Spinal cord (tissue), 10 donors: ENCODE data around the gene MARCHF11. TPM values are rescaled to one million over a fixed set of nuclear protein-coding genes. Genes with fewer than 3 reads are reported as not detected.

Experiments used
- DNase-seq, 6 donors: peaks; one replicate each; pipeline versions ENCODE4 v3.0.0 to v3.0.0-alpha.2; 2013 to 2015; ENCODE audit warnings: low spot score in 6 of 6, low read depth in 4 of 6
- H3K27ac ChIP-seq: one replicate; pipeline ENCODE4 v1.5.1; 2013; ENCODE audit warnings: low read depth, low read length, control low read depth
- H3K27me3 ChIP-seq: one replicate; pipeline ENCODE4 v1.6.1; 2013; ENCODE audit warnings: low read length; ENCODE audit not compliant: control insufficient read depth, insufficient read depth
- H3K36me3 ChIP-seq: one replicate; pipeline ENCODE4 v1.6.1; 2013; ENCODE audit warnings: low read length; ENCODE audit not compliant: control insufficient read depth, insufficient read depth
- H3K4me1 ChIP-seq: one replicate; pipeline ENCODE4 v1.6.1; 2013; ENCODE audit warnings: low read length; ENCODE audit not compliant: control insufficient read depth, insufficient read depth
- H3K4me3 ChIP-seq: one replicate; pipeline ENCODE4 v1.5.1; 2013; ENCODE audit warnings: low read depth, low read length, control low read depth
- H3K9me3 ChIP-seq: one replicate; pipeline ENCODE4 v1.6.1; 2013; ENCODE audit warnings: low read length; ENCODE audit not compliant: control insufficient read depth, insufficient read depth
- WGBS: methylation state at CpG from one replicate; pipeline ENCODE4 v1.1.5; 2013; ENCODE audit warnings: missing lambda C conversion rate; ENCODE audit not compliant: insufficient coverage; 5-methylcytosine and 5-hydroxymethylcytosine counted together
- polyA plus RNA-seq, 2 donors: library from polyadenylated mRNA; unstranded; fragments of 120-200 nt; gene quantifications; one replicate each; pipeline ENCODE4 v1.2.1, GENCODE V29; 2013; ENCODE audit not compliant: insufficient read length in 2 of 2
- total RNA-seq, 2 donors: library from RNA; depleted of rRNA in 1 of 2; stranded (reverse); fragments of 120-200 nt in 1 of 2; fragments of >200 nt in 1 of 2; gene quantifications; one replicate each; pipeline versions ENCODE4 v1.2.3 to v1.2.4, GENCODE V29; 2013 to 2014
- donor health status: healthy.

Gene MARCHF11
- total and polyA plus RNA-seq, 4 donors, result 1.8 to 16.5 (median 9.1) TPM

DNA sequence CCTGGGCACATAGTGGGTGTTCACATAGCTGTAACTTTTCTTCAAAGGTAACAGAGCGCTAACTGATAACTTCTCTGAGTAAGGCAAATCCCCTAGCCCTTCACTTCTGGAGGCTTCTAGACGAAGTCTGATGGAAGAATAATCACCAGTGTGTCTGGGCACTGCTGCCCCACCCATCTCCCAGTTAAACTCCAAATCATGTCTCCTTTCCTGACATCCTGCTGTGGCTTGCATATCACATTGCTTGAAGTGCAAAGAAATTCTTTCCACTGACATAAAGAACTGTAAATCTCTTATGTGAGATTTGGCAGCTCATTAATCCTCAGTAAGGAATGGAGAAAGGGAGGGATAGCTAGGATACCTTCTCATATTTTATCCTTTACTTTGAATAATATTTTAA is 74.6 kb downstream of the MARCHF11 start:
- peak in 1 of 6 donors; percentile 16 for DNase-seq
- Histone ChIP-seq H3K4me3 (no peak overlapping the region), H3K27ac (no peak overlapping the region), H3K9me3 (no peaks in the 10 kb centered on the region), H3K27me3 (no peaks in the 10 kb centered on the region), H3K4me1 (no peaks in the 10 kb centered on the region), H3K36me3 (no peaks in the 10 kb centered on the region)
- WGBS, result 100% methylated on average over 1 of the region's 2 CpGs

DNA sequence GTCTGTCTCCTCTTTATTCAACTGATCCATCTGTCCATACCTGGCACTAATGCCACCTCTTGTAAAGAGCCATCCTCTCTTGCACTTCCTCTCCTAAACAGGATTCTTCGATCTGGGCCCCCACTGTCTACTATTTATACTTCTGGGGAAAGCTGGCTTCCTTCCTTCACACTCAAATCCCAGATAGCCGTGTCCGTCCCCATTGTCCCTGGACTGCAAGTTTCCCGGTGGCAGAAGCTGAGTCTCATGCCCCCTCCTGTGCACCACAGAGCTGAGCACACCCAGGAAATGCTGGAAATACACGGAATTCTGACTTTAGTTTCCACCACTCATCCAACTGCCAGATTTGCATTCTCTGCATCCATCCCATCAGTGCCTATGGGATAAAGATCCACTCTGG is 84.0 kb downstream of the MARCHF11 start:
- H3K4me1 ChIP-seq, result no peaks in the 10 kb centered on the region
- 43% methylated on average over 5 of the region's 5 CpGs for WGBS
- H3K36me3 ChIP-seq, result no peaks in the 10 kb centered on the region
- H3K9me3 ChIP-seq, result no peaks in the 10 kb centered on the region
- DNase-seq, result no peak
- H3K4me3 ChIP-seq, result no peak overlapping the region
- H3K27me3 ChIP-seq, result no peaks in the 10 kb centered on the region
- H3K27ac ChIP-seq, result no peak overlapping the region

DNA sequence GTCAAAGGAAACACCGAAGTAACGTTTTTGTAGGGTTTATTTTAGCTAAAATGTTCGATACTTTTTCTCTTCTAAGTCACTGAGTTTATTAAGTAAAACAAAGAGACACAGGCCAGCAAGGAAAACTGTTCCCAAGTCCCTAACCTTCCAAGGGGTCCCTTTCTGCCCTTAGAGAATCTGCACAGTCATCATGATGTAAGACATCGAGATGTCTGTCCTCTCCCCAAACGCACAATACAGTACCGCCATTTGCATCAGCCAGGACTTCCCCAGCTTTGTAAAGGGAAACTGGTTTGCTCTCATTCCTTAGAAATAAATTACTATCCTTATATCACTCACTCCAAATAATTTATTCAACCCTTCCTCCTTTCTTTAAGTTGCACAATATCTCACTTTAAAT is 89.3 kb downstream of the MARCHF11 start:
- Histone ChIP-seq H3K9me3 (no peaks in the 10 kb centered on the region), H3K4me3 (no peak overlapping the region), H3K27me3 (no peaks in the 10 kb centered on the region), H3K4me1 (no peaks in the 10 kb centered on the region), H3K36me3 (no peaks in the 10 kb centered on the region), H3K27ac (no peak overlapping the region)
- 80% methylated on average over 1 of the region's 6 CpGs for WGBS
- DNase-seq, result no peak

DNA sequence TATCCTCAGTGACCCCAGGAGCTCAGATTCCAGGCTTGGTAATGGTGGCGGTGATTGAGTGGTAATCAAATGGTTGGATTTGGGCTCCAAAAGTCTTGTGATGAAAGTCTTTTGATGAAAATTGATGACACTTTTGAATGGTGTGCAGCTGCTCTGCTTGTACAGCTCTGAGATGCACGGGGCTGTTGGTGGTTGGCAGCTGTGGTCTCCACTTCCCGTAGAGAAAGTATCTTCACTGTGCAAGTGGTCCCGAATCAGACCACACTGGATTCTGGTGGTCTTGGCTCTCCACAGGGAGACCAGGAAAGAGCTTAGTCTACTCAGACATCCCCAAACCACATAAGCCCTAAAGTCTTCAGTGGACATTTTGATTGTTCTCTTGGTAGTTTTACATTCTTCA is 96.6 kb downstream of the MARCHF11 start:
- DNase-seq, result no peak
- Histone ChIP-seq H3K4me1 (no peaks in the 10 kb centered on the region), H3K27ac (no peak overlapping the region), H3K27me3 (no peaks in the 10 kb centered on the region), H3K9me3 (no peaks in the 10 kb centered on the region), H3K4me3 (no peak overlapping the region), H3K36me3 (no peaks in the 10 kb centered on the region)
- WGBS, result 82% methylated on average over 3 of the region's 4 CpGs

DNA sequence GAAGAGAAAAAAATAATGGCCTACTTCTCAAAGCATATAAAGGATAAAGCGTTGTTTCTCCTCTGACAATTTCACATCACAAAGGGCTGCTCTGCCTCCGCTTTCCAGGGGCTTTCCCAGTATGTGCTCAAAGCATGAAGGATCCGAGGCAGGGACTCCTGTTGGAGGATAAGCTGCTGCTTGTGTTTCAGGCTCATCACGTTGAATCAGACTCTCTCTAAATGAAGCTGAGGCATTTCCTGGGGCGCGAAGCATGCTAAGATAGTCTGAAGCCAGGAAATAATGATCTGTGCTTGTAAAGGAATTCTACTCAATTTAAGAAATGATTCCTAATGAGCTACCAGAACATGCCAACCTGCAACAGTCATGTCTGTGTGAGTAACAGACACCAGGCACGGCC is 97.5 kb downstream of the MARCHF11 start:
- 47% methylated on average over 3 of the region's 7 CpGs for WGBS
- Histone ChIP-seq H3K27me3 (no peaks in the 10 kb centered on the region), H3K36me3 (no peaks in the 10 kb centered on the region), H3K4me1 (no peaks in the 10 kb centered on the region), H3K9me3 (no peaks in the 10 kb centered on the region), H3K4me3 (no peak overlapping the region), H3K27ac (no peak overlapping the region)
- DNase-seq, result peak in 1 of 6 donors; percentile 59

DNA sequence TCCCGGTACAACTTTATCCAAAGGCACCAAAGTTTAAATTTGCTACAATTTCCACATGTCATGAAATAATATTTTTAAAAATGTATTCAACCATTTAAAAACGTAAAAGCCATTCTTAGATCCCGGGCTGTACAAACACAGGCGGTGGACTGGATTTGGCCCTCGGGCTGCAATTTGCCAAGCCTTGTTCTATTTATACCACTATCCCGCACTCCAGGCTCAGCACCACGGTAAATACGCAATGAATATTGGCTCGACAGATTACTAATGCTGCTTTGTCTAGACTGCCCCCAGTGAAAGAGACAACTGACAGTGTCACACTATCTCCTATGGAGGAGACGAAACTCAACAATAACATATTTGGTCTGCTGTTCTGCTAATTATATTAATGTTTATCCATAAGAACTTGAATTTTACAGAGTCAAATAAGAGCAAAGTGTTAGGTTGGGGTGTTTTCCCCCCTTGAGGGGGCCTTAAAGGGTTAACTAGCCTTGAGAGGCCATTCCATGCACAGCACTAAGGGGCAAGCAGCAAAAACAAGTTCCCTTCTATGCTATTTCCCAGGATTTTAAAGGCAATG is 98.1 kb downstream of the MARCHF11 start:
- WGBS, result 83% methylated on average over 3 of the region's 10 CpGs
- H3K9me3 ChIP-seq, result no peaks in the 10 kb centered on the region
- no peaks in the 10 kb centered on the region for H3K27me3 ChIP-seq
- DNase-seq, result no peak
- no peaks in the 10 kb centered on the region for H3K4me1 ChIP-seq
- H3K4me3 ChIP-seq, result no peak overlapping the region
- no peak overlapping the region for H3K27ac ChIP-seq
- no peaks in the 10 kb centered on the region for H3K36me3 ChIP-seq

DNA sequence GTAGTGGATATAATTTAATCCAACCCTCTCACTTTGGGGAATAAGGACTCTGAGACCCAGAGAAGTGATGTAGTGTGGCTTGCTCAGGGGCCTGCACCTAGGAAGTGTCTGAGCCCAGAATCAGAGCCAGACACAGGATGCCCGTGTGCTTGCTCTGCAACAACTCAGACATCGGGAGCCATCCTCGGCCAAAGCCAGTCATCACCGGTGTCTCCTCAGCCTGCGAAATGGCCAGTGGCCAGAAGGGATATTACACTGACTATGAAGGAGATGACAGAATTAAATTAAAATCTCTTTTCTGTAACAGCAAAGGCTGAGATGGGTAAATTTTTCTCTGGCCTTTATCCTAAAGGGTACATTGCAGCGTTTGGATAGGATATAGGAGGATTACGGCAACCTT is 102.9 kb downstream of the MARCHF11 start:
- Histone ChIP-seq H3K9me3 (no peaks in the 10 kb centered on the region), H3K4me3 (no peak overlapping the region), H3K27ac (no peak overlapping the region), H3K27me3 (no peaks in the 10 kb centered on the region), H3K36me3 (no peaks in the 10 kb centered on the region), H3K4me1 (no peaks in the 10 kb centered on the region)
- DNase-seq, result no peak
- 100% methylated on average over 1 of the region's 7 CpGs for WGBS

DNA sequence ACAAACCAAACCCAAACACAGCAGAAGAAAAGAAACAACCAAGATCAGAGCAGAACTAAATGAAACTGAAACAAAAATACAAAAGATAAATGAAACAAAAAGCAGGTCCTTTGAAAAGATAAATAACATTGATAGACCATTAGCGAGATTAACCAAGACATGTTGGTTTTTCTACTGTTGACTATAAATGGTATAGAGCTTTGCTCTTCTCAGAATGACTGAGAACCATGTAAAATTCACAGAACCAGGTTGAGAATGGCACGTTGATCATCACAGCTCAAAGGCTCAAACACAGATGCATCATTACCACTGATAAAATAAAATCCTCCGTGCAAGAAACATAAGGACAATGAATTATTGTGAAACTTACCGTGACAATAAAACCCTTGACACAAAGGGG is 105.2 kb downstream of the MARCHF11 start:
- no peaks in the 10 kb centered on the region for H3K4me1 ChIP-seq
- no peak overlapping the region for H3K4me3 ChIP-seq
- H3K27ac ChIP-seq, result no peak overlapping the region
- H3K9me3 ChIP-seq, result no peaks in the 10 kb centered on the region
- DNase-seq, result no peak
- WGBS, result no CpG with 5 or more reads among the region's 4 CpGs
- H3K36me3 ChIP-seq, result no peaks in the 10 kb centered on the region
- no peaks in the 10 kb centered on the region for H3K27me3 ChIP-seq

DNA sequence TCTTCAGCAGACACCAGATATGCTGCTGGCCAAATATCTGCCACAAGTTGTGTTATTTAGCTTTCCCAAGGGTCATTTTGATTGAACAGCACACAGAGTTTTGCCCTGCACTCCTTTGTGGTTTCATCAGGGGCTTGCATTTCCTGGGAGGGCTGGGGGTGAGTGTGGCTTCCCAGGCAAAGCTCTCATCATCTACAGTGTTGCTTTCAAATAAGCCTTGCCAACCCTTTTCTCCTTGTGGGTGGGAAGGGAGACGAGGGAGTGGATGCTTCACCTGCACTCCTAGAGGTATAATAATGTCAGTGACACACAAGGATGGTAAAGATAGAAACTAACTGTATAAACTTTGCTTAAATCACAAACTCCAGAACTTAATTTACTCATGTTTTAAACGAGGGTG is 107.0 kb downstream of the MARCHF11 start:
- DNase-seq, result no peak

DNA sequence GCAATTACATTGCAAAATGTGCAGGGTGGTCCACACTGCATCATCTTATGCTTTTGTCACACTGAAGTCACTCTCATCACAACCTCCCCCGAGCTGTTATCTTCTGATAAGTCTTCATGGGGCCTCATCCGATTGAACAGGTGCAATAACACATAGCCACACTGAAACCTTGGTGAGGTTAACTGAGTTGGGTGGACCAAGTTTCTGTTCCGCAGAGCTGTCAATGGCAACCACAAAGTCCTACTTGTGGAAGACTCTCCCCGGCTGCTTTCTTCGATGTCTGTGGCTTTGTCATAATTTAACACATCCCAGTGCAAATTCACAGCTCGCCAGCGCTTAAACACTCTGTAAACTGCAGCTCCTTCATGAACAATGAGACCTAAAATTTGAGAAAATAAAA is 112.2 kb downstream of the MARCHF11 start:
- no peak overlapping the region for H3K27ac ChIP-seq
- H3K36me3 ChIP-seq, result no peaks in the 10 kb centered on the region
- WGBS, result 80% methylated on average over 3 of the region's 7 CpGs
- H3K27me3 ChIP-seq, result no peaks in the 10 kb centered on the region
- no peak overlapping the region for H3K4me3 ChIP-seq
- no peaks in the 10 kb centered on the region for H3K9me3 ChIP-seq
- DNase-seq, result no peak
- no peaks in the 10 kb centered on the region for H3K4me1 ChIP-seq

More for the DNA sequence above, 107.0 kb downstream of the MARCHF11 start:
- no CpG with 5 or more reads among the region's 2 CpGs for whole genome bisulfite sequencing
- Histone ChIP-seq H3K4me3 (no peak overlapping the region), H3K27ac (no peak overlapping the region), H3K4me1 (no peaks in the 10 kb centered on the region), H3K27me3 (no peaks in the 10 kb centered on the region), H3K36me3 (no peaks in the 10 kb centered on the region), H3K9me3 (no peaks in the 10 kb centered on the region)
